GM21576 (cell line): ENCODE data around the gene TCTN1.
"Not testable (repeated sequence)": the region's sequence is repeated elsewhere in the genome, so short reads cannot be mapped to it uniquely, and the experiment has no call there.

Source experiments
- ATAC-seq: cut with Tn5 transposase; IDR thresholded peaks from one replicate; pipeline ENCODE4 v1.9.1; 2021; ENCODE audit warnings: mild to moderate bottlenecking, moderate library complexity; ENCODE audit not compliant: unreplicated experiment

The TCTN1 gene

DNA sequence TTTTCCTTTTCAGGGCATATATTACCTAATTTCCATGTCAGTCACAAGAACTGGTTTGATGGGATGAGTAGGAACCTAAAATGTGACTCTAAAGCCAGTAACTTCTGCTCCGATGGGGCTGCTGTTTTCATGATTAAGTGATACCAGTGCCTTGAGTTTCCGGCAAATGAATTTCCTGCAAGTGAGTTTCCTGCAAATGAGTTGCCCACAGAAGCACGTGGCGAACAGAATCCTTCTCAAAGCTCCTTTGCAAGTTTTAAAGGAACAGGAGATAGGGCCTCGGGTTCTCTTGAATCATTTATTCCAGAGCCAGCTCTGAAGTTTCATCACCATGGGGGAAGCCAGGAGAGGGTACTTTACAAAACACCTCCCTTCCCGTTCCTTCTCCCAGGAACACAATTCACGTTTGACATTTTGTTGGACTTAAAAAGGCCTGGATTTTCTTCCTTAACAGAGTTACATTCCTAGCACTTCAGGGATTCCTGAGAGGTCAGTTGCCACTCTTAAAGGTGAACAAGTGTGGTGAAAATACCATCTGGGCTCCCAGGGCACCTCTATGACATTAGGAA lies 28.6 kb upstream of the TCTN1 start:
- no peak for ATAC-seq

DNA sequence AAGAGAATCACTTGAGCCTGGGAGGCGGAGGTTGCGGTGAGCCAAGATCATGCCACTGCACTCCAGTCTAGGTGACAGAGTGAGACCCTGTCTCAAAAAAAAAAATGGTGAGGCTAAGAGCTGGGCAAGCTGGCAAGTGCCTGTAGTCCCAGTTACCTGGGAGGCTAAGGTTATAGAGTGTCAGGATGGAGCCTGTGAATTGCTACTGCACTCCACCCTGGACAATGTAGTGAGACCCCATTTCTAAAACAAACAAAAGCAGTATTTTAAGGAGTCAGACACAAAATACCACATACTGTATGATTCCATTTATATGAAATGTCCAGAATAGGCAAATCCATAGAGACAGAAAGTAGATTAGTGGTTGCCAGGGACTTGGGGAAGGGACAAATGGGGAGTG lies 26.8 kb upstream of the TCTN1 start:
- not testable (repeated sequence) for ATAC-seq

DNA sequence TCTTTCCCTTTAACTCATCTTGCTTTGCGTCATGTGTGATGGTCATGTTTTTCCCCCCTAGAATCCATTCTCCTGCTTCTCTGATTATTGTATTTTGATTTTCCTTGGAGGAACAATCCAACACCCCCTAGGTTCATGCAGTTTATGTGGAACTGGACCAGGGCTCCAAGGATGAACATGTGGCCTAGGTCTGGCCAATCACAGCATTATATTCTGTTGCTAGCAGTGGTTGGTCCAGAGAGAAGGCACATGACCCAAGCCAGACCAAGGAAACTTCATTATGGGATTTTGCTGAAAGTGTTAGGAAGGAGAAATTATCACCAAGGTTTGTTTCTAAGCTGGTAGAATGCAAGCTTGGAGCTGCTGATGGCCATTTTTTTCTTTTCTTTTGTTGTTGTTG lies 23.9 kb upstream of the TCTN1 start:
- no peak for ATAC-seq

DNA sequence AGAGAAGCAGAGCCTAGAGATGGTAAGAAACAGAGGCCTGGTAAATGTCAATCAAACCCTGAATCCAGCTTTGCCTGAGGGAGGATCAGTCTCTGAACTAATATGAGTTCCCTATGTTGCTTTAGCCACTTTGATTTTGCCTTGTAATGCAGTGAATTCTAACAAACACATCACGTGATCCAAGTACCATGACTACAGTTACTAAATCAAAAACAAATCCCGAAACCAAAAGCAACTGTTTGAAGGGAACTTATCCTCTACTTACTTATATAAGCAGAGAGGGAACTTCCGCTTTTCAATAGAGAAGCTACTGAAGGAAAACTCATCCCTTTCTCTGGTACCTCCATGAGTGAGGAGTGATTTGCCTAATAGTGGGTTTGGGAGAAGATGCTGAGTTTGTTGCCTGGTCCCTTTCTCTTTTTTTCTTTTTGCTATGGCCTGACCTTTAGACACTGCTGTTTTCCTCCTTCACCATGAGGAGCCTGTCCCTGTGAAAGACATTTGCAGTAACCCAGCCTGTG lies 23.1 kb upstream of the TCTN1 start:
- peak; percentile 74 for ATAC-seq

DNA sequence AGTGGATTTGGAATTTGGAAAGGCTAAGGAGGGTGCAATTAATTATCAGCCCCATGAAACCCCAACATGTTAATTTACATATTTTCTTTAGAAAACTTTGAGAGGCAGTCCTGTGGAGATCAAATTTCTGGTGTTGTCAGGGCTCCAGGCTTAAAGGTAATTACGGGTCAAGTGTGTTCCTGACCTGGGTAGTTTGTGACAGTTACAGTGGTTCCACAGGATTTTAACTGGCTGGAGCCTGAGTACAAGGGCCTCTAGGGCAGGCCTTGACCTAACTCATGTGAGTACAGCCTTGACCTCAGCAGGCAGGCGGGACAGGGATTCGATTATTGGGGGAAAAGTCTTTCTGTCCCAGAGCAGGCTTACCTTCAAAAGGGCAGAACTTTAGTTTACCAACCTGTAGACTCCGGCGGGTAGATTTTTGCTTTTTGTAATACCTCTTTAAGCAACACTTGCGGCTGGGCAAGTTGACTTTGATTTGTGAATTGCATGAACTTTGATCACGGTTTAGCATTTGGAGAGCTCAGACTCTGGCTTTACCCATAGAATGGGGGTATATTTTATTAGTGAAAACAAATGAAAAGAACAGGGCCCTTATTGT lies 22.4 kb upstream of the TCTN1 start:
- no peak for ATAC-seq

DNA sequence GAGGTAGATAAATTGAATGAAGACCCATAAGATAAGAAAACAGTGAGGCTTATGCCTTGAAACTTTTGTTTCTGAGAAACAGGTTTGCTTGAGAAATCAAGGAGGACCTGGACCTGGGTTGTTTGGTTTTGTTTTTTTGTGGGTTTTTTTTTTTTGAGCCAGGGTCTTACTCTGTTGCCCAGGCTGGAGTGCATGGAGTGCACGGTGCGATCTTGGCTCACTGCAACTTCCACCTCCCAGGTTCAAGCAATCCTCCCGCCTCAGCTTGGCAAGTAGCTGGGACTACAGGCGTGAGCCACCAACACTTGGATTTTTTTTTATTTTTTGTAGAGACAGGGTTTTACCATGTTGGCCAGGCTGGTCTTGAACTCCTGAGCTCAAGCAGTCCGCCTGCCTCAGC lies 21.9 kb upstream of the TCTN1 start:
- no peak for ATAC-seq

DNA sequence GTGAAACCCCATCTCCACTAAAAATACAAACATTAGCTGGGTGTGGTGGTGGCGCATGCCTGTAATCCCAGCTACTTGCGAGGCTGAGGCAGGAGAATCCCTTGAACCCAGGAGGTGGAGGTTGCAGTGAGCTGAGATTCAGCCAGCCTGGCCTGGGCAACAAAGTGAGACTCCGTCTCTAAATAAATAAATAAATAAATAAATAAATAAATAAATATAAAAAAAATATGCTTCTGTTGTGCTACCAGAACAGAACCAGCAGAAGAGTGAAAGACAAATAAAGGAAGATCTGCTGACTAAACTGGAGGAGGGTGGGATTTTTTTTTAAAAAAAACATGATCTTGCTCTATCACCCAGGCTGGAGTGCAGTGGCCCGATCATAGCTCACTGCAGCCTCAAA lies 21.0 kb upstream of the TCTN1 start:
- not testable (repeated sequence) for ATAC-seq

DNA sequence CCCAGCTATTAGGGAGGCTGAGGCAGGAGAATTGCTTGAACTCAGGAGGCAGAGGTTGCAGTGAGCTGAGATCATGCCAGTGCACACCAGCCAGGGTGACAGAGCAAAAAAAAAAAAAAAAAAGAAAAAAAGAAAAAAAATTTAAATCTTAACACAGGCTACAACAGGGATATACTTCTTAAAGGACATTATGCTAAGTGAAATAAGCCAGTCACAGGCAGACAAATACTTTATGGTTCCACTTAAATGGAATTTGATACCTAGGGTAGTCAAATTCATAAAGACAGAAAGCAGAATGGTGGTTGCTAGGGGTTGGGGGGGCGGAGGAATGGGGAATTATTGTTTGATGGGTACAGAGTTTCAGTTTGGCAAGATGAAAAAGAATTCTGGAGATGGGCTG lies 16.0 kb upstream of the TCTN1 start:
- no peak for ATAC-seq

DNA sequence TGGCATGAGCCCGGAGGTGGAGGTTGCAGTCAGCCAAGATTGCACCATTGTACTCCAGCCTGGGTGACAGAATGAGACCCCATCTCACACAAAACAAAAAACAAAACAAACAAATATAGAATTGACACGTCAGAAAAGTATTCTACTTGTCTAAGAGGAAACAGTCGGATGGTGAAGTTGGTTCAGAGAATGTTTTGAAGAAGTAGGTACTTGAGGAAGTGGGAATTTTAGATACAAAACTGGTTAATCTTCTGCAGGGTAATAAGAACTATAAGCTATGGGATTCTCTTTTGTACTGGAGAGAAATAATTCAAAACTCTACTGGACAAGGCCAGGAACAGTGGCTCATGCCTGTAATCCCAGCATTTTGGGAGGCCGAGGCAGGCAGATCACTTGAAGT lies 14.6 kb upstream of the TCTN1 start:
- ATAC-seq, result no peak

DNA sequence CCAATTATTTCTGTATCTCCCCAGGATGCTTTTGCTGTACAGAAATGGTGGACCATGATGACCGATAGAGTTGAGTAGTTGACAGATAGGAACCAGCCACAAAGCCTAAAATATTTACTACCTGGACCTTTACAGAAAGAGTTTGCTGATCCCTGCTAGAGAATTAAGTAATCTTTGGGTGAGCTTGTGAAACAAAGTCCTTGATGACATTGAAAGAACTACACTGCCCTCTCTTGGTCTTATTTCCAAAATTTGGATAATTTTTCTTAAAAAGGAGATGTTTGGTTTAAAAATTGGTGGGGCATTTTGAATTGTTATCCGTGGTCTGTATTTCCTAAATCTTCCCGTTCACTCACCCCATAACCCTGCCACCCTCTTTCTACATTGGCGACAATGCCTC lies 13.7 kb upstream of the TCTN1 start:
- no peak for ATAC-seq

DNA sequence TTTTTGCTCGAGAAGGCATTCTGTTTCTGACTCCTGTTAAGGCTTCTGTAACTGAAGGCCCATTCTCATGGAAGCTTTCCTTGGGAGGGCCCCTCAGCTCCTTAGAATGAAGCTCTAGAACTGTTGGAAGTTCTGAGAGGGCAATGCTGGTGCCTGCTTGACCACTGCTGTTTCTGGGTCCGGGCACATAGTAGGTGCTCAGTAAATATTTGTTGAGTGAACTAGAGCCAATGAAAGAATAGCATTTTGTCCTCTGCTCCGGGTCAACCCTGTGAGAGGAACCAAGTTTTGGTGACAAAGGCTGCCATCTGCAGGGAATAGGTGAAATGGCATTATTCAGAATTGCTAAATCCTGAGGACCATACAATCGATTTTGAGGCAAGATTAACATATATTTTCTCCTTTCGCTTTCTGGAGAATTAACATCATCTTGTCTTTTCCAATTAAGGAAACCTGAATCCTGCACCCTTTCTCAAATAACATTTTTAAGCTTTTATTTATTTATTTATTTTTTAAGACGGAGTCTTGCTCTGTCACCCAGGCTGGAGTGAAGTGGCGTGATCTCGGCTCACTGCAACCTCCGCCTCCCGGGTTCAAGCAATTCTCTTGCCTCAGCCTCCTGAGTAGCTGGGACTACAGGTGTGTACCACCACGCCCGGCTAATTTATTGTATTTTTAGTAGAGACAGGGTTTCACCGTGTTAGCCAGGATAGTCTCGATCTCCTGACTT lies 11.7 kb upstream of the TCTN1 start:
- ATAC-seq, result not testable (repeated sequence)

DNA sequence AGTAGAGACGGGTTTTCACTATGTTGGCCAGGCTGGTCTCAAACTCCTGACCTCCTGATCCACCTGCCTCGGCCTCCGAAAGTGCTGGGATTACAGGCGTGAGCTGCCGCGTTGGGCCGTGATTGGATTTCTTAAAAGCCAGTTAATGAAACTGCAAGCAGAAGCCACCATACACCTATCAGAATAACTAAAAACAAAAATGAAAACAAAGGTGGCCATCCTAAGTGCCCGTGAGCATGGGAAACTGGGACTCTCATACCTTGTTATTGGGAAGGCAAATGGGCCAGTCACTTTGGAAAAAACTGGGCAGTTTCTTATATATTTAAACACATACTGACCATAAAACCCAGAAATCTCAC lies 7.7 kb upstream of the TCTN1 start:
- no peak for ATAC-seq

DNA sequence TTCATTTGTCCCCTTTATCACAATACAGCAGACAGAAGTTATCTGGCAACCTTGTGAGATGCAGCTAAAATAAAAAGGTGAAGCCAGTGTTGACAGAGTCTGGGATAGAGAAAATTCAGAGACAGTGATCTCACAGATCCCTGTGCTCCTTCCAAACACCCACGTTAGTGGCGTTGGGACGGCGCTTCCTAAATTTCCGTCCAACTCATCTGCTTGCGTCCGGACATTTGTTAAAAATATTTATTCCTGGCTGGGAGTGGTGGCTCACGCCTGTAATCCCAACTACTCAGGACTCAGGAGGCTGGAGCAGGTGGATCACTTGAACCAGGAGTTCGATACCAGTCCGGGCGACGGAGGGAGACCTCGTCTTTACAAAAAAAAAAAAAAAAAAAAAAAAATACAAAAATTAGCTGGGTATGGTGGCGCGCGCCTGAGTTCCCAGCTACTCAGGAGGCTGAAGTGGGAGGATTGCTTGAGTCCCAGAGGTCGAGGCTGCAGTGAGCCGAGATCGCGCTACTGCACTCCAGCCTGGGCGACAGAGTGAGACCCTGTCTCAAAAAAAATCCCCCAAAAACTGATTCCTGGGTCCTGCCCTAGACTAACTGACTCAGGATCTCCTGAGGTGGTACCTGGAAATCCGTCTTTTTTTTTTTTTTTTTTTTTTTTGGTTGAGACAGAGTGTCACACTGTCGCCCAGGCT lies 708 bp upstream of the TCTN1 start:
- no peak for ATAC-seq

DNA sequence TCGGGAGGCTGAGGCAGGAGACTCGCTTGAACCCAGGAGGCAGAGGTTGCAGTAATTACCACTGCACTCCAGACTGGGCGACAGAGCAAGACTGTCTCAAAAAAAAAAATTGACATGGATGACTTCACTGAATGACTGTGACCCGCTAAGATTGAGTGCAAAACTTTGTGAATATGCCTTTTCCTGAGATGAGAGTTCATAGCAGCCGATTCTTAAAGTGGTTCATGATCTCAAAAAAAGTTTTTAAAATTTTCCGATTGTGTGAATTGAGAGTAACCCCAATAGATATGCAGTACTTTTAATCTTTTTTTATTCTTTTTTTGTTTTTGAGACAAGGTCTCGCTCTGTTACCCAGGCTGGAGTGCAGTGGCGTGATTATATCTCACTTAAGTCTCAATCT lies 1.2 kb downstream of the TCTN1 start:
- ATAC-seq, result no peak

DNA sequence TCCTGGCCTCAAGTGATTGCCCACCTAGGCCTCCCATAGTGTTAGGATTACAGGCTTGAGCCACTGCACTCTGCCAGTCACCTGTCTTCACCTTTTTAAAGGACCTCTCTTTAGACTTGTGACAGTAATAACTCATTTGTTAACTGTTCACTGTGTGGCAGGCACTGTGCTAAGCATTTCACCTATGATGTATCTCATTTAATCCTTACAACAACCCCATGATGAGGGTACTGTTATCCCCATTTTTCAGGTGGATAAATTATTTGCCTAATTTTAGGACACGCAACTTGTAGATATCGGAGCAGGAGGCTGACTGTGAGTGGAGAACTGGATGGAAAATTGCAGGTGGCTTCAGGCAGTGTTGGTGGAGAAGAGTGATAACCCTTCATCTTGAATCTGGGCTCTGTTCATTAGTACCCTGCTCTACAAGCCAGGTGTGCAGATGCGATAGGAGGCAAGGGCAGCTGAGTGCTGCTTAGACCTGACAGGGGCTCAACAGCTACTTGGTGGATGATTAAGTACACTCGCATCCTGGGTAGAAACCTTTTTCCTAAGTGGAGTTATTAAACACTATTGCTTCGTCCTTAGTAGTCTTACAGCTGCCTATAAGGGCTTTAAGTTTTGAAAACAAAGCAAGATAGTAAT lies 2.7 kb downstream of the TCTN1 start:
- no peak for ATAC-seq

DNA sequence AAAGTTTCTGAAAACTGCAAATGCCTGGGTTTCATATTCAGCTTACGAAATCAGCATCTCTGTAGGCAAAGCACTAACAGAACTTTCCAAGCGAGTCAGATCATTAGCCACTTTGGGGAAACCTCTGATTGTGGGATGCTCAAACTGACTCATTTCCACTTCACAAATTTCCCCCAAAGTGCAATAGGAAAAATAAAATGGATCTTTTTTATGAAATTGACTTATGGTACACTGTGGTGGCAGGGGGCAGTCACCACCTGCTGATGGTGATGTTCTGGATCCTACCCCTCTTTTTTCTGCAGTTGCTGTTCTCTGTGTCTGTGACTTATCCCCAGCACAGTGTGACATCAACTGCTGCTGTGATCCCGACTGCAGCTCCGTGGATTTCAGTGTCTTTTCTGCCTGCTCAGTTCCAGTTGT lies 5.6 kb downstream of the TCTN1 start:
- no peak for ATAC-seq

DNA sequence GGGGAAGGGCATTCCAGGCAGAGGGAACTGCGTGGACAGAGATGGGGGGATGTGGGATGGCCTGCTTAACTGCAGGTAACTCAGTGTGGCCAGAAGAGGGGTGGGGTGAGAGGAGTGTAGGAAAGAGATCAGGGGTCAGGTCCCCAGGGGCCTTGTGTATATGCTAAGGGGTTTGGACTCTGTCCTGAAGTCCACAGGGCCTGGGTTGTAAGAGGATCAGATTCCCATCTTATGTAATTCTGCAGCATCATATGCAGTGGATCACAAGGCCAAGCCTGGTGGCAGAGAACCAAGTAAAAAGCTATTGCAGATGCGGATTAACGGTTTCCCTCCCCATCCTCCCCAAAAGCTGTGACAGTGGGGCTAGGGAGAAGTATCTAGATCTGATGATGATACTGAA lies 8.7 kb downstream of the TCTN1 start:
- ATAC-seq, result no peak

DNA sequence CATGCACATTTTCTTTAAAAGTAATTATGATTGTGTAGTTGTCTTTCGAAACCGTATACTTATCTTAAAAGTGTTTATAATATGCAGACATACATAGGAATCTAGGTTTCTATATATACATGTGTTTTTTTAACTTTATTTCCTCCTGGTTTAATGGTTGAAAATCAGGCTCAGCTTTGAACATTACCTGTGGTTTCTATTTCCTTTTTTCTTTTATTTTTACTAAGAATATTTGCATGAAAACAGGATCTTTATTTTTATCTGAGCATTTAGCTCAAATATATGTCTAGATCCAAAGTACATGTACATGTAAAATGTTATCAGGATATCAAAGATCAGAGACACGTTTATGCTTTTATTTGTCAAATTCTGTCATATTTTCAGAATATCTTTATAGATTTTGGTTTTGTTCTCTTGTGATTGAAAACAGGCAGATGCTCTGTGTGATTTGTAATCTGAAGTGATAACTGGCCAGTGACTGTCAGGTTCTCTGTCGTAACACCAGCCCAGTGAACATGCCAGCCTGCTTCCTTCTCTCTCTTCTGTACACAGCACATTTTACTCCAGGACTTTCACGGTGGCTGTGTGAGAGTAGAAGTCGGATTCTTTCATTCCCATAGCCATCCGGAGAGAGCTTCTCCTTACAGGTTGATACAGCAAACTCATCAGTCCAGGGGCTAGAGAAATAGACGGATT lies 13.7 kb downstream of the TCTN1 start:
- ATAC-seq, result no peak

DNA sequence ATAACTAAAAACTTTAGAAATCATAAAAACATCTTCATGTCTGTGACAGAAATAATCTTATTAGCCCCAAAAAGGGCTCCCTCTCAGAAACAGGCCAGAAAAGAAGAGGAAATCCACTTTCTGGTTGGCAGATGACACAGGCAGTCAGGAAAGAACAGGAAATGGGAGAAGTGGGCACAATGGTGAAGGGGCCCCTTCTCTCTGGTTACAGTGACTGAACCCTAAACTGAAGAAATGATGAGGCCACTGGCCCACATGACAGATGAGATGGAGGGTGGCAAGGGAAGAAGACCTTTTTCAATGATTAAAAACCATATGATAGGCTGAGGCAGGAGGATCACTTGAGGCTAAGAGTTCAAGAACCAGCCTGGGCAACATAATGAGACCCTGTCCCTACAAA lies 21.1 kb downstream of the TCTN1 start:
- no peak for ATAC-seq

DNA sequence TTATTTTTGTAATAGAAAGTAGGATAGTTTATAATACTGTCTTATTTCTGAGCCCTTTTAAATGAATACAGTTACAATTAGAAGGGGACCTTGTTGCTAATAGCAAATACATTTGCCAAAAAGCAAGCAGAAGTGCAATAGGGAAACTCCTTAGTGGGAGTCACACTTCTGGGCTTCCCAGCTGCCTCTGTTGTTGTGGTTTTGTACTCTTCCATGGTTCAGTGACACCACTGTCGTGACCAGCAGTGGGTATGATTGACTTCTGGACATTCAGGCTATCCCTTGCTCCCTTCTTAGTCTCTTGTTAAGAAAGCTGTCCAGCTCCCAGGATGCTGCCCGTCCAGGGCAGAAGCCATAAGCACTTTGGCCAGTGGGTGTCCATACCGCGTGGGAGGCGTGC lies 22.6 kb downstream of the TCTN1 start:
- no peak for ATAC-seq
